ENCODE data around the gene ACOT13. TPM values are rescaled to one million over a fixed set of nuclear protein-coding genes. Genes with fewer than 3 reads are reported as not detected.
A peak's percentile ranks its signal among the peaks of the same experiment; 100 is the strongest.

Gene ACOT13
- total RNA-seq, 2 donors from 2014 or later = 39.6 to 63.6 TPM

DNA sequence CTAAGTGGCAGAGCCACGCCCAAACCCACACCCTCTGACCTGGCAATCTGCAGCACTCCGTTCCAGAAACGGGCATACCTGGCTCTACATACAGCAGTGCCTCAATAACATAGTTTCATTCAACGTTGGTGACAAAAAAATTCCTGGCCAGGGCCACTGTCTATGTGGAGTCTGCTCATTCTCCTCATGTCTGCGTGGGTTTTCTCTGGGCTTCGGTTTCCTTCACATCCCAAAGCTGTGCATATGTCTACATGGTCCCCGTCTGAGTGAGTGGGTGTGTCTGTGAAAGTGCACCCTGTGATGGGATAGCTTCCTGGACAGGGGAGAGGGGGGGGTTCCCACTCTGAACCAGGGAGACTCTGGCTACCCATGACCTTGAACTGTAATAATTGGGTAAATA lies 23.0 kb upstream of the ACOT13 start:
- Histone ChIP-seq H3K9me3 (no peaks in the 10 kb centered on the region), H3K9ac (ENCODE audit: low read depth in 2 of 2, low read length in 2 of 2) (no peak overlapping the region), H3K4me1 (peaks cover 4% of the 10 kb centered on the region), H3K27me3 (no peaks in the 10 kb centered on the region), H3K27ac (no peak overlapping the region), H3K36me3 (no peaks in the 10 kb centered on the region), H3K4me3 (no peak overlapping the region)
- no peak for DNase-seq
- intact Hi-C loops (cut with DNase I) = no loop called here
- no peak for TF ChIP-seq CTCF (IDR thresholded peaks at IDR 0.05)

- intact Hi-C loops (cut with DNase I) = no loop called here
- Histone ChIP-seq H3K4me3 (no peak overlapping the region), H3K9ac (ENCODE audit: low read depth in 2 of 2, low read length in 2 of 2) (no peak overlapping the region), H3K27ac (no peak overlapping the region), H3K9me3 (no peaks in the 10 kb centered on the region), H3K4me1 (peaks cover 4% of the 10 kb centered on the region), H3K36me3 (no peaks in the 10 kb centered on the region), H3K27me3 (no peaks in the 10 kb centered on the region)
- TF ChIP-seq CTCF (IDR thresholded peaks at IDR 0.05) = no peak
- DNase-seq = no peak
Measured at GRCh38 chr6:24644377-24644776, 22.5 kb upstream of the ACOT13 start.

DNA sequence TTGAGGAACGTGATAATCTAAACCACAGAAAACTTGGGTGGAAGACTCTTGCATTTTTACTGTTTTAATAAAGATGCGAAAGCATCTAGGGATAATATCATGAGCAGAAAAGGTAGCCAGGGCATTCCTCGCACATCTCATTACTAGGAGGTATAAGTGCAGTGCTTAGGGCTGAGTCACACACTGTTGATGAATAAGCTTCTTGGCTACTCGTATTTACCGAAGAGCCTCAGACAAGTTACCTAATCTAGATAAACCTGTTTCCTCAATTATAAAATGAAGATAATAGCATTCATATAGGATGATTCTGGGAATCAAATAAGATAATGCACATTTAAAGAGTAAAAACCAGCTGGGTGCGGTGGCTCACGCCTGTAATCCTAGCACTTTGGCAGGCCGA lies 20.1 kb upstream of the ACOT13 start:
- Histone ChIP-seq H3K4me1 (peaks cover 4% of the 10 kb centered on the region), H3K27me3 (no peaks in the 10 kb centered on the region), H3K9ac (ENCODE audit: low read depth in 2 of 2, low read length in 2 of 2) (no peak overlapping the region), H3K27ac (peak overlapping the region; percentile 19), H3K36me3 (peaks cover 5% of the 10 kb centered on the region), H3K9me3 (no peaks in the 10 kb centered on the region), H3K4me3 (no peak overlapping the region)
- no peak for DNase-seq
- no peak for TF ChIP-seq CTCF (IDR thresholded peaks at IDR 0.05)
- intact Hi-C loops (cut with DNase I) = no loop called here

DNA sequence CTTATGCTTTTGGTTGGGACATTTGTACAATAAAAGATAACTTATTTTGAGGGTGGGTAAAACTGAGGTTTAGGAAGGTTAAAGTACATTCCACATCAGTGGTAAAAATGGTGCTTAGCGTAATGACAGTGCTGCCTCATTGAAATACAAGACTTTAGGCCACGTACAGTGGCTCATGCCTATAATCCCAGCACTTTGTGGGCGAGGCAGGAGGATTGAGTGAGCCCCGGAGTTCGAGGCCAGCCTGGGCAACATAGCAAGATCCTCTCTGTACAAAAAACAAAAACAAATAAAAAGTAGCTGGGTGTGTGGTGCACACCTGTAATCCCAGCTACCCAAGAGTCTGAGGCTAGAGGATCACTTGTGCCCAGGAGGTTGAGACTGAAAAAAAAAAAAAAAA lies 18.6 kb upstream of the ACOT13 start:
- H3K4me1 ChIP-seq = peaks cover 4% of the 10 kb centered on the region
- H3K9me3 ChIP-seq = no peaks in the 10 kb centered on the region
- H3K4me3 ChIP-seq = no peak overlapping the region
- no peak overlapping the region for H3K9ac ChIP-seq (ENCODE audit: low read depth in 2 of 2, low read length in 2 of 2)
- no peaks in the 10 kb centered on the region for H3K27me3 ChIP-seq
- no peak for DNase-seq
- no peak overlapping the region for H3K27ac ChIP-seq
- no peak for TF ChIP-seq CTCF (IDR thresholded peaks at IDR 0.05)
- peaks cover 11% of the 10 kb centered on the region for H3K36me3 ChIP-seq
- intact Hi-C loops (cut with DNase I) = no loop called here

DNA sequence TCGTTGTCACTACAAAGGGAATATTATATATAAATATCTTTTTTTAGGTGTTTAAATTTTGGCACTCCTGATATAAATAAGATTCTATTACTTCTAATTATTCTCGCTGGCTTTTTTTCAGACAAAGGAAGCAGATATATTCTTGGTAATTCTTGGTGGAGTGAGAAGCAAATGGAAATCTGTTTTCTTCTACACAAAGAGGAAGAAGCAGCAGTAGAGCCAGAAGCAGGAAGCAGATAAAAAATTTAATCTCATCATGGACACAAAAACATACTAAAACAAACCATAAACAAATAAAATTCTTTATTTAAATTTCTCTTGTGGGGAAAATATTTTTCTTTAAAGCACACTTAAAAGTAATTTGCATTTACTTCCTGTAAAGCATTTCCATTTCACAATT lies 17.2 kb upstream of the ACOT13 start:
- peaks cover 4% of the 10 kb centered on the region for H3K4me1 ChIP-seq
- no peak overlapping the region for H3K27ac ChIP-seq
- intact Hi-C loops (cut with DNase I) = no loop called here
- no peaks in the 10 kb centered on the region for H3K27me3 ChIP-seq
- no peak overlapping the region for H3K9ac ChIP-seq (ENCODE audit: low read depth in 2 of 2, low read length in 2 of 2)
- TF ChIP-seq CTCF (IDR thresholded peaks at IDR 0.05) = no peak
- no peak overlapping the region for H3K4me3 ChIP-seq
- no peak for DNase-seq
- peaks cover 13% of the 10 kb centered on the region for H3K36me3 ChIP-seq
- no peaks in the 10 kb centered on the region for H3K9me3 ChIP-seq

GRCh38 chr6:24650365-24650764 lies 16.5 kb upstream of the ACOT13 start:
- Histone ChIP-seq H3K27me3 (no peaks in the 10 kb centered on the region), H3K4me1 (peaks cover 4% of the 10 kb centered on the region), H3K4me3 (no peak overlapping the region), H3K9ac (ENCODE audit: low read depth in 2 of 2, low read length in 2 of 2) (no peak overlapping the region), H3K9me3 (no peaks in the 10 kb centered on the region), H3K27ac (no peak overlapping the region), H3K36me3 (peaks cover 13% of the 10 kb centered on the region)
- intact Hi-C loops (cut with DNase I) = no loop called here
- TF ChIP-seq CTCF (IDR thresholded peaks at IDR 0.05) = no peak
- DNase-seq = no peak

Data from colonic mucosa (tissue), 4 donors.